Nucleus accumbens (tissue), 56 donors: Measurements from ENCODE around the gene SLC7A7.
A peak's percentile ranks its signal among the peaks of the same experiment; 100 is the strongest.
"Not testable (repeated sequence)": the region's sequence is repeated elsewhere in the genome, so short reads cannot be mapped to it uniquely, and the experiment has no call there.

ENCODE experiments used
- DNase-seq, 56 donors: peaks; one replicate each; lab custom pipeline; 2025; lab: John Stamatoyannopoulos, UW

Gene SLC7A7

DNA sequence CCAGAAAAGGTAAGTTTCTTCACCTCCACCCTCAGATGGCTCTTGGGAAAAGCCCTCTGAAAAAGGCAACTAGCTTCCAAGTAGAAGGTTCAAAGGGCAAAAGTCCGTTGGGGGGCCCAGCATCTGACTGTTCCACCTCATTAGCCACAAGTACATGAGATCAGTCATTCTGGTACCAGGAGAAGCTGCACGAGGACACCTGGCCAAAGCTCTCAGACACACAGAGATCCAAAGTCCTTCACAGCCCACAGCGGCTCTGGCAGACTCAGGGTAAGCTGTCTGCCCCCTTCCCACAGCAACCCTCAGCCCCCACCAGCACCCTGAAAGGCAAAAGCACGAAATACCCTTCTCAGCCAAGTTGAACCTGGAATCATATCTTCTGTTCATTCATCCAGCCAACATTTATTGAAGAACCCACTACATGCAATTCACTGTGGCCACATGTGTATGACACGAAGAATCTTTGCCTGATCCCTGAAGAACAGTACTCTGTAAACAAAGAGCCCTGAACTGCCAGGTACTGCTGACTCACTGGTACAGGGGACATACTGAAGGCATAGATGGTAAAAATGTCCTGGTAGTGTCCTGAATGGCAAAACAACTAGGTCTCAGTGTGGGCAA, 19.0 kb downstream of the SLC7A7 start:
- DNase-seq: no peak

DNA sequence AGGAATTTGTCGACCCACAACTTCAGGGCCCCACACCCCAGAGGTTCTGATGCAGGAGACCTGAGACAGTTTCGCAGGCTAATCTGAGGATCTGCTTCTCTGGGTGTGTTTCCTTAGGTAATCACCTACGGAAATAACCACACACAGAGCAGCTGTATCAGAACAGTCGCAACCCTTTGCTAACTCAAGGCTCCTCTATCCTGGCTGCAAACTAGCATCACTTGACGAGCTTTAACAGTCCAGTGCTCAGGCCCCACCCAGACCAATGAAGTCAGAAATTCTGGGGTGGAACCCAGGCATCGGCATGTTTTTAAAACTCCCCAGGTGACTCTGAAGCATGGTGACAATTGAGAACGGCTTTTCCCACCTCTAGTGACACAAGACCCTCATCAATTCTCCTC, 20.7 kb downstream of the SLC7A7 start:
- DNase-seq: no peak

DNA sequence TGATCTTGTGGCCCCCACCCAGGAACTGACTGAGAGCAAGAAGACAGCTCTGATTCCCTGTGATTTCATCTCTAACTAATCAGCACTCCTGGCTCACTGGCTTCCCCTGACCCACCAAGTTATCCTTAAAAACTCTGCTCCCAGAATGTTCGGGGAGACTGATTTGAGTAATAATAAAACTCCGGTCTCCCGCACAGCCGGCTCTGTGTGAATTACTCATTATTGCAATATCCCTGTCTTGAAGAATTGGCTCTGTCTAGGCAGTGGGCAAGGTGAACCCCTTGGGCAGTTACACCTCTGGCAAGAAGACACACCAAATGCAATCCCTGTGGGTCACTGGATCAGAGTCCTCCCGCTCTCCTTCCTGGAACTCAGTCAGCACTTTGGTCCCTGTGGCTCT, 21.3 kb downstream of the SLC7A7 start:
- no peak for DNase-seq

DNA sequence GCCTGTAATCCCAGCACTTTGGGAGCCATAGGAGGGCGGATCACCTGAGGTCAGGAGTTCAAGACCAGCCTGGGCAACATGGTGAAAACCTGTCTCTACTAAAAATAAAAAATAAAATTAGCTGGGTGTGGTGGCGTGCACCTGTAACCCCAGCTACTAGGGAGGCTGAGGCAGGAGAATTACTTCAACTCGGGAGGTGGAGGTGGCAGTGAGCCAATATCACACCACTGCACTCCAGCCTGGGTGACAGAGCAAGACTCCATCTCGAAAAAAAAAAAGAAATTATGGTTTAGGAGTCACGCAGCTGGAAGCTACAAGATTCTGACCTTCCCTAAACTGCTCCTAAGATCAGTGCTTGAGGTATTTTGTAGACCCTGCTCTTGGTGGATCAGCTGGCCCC, 21.7 kb downstream of the SLC7A7 start:
- not testable (repeated sequence) for DNase-seq

DNA sequence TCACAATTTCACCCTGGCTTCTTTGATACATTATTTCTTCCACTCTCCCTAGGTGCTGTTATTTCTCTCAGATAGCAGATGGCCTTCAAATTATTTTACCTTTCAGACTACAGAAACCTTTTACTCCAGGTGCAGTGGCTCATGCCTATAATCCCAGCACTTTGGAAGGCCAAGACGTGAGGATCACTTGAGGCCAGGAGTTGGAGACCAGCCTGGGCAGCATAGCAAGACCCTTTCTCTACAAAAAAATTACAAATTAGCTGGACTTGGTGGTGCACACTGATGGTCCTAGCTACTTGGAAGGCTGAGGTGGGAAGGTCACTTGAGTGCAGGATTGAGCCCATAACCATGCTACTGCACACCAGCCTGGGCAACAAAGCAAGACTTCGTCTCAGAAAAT, 23.1 kb downstream of the SLC7A7 start:
- DNase-seq: no peak

DNA sequence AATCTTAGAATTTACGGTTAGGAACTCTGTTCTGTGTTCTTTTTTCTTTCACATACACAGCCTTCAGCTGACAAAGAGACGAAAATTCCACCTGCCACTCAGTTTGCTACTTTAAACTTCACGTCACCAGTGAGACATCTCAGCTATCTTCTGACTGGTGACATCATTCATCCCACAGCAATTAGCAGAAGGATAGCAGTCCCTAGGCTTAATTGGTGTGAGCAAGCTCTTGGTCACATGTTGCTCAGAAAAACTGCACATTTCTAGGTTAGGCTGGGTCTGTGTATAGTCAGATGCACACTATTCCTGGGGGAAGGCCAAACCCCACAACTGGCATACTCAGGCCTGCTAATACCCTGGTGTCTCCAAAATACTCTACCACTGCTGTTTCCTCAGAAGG, 23.9 kb downstream of the SLC7A7 start:
- no peak for DNase-seq

DNA sequence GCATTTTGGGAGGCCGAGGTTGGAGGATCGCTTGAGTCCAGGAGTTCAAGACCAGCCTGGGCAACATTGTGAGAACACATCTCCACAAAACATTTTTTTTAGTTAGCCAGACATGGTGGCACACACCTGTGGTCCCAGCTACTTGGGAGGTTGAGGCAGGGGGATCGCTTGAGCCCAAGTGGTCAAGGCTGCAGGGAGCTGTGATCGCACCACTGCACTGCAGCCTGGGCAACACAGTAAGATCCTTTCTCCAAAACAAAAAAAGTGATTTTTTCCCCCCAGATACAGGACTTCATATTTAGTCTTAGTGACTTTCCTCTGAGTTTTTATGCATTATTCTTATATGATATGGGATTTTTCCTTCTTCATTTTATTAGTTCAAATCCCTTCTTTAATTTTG, 28.6 kb downstream of the SLC7A7 start:
- no peak for DNase-seq

DNA sequence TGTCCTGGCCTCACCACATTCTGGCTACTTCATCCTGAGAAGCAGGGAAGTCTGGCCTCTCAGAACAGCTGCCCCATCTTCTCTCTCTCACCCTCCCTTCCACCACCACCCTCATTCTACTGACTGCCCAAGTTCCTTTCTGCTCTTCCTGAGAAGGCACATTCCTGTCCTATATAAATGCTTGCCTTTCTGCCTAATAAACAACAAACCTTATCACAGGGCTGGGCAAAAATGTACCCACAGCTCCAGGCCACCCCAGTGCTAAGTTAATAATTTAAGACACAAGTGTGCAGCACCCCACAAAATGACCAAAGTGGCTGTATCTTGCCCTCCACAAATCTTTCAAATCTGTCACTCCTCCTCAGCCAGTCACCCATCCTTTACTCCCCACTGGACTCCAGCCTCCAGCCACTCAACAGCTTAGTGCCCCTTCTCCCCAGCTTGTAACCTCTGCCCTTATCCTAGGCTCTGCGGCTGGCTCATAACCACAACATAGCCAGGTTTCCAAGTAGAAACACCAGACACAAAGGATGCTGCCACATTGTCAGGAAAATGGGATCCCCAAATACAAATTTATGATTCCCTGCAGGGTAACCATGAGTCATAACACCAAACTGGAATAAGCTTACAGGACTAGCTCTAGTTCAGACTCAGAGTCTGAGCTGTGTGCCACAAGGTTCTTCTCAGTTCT, 33.8 kb downstream of the SLC7A7 start:
- no peak for DNase-seq

DNA sequence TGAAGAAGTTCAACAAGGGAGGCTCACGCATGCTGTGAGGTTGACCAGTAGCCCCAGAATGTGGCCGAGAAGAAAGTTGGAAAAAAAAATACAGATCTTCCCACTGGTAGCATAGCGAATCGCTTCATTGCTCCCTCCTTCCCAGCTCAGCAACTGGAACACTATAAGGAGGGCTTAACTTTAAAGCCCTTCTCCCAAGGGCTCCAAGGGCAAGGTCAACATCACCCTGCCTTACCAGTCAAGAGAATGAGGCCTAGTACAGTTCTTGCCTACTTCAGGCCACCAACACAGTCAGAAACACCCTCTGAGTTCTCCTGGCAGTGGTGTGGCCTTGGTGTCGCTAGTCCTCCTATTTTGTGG, 34.3 kb downstream of the SLC7A7 start:
- no peak for DNase-seq

DNA sequence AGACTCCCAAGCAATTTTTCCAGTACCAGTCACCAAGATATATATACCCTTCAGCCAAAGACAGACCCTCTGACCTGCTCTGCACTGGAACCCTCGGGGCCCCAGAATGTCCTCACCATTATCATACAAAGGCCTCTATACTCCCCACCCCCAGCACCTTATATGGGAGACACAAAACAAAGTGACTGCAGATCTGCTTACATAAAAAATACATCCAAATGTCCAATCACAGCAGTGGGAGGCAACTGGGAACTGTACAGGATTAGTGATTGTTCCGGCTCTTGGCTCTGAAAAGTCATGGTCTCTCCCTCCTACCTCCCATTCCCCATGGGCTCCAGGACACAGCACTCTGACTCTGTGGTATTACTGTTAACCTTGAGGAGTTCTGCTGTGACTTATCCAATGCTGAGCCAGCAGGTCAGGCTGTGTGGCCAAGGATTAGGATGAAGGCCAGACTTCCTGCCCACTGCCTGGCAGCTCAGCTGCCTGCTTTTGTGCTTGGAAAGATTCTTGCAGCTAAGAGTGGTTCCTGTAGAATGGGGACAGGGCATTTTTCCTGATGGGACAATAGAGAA, 35.0 kb downstream of the SLC7A7 start:
- peak in 1 of 56 donors; percentile 8 for DNase-seq

DNA sequence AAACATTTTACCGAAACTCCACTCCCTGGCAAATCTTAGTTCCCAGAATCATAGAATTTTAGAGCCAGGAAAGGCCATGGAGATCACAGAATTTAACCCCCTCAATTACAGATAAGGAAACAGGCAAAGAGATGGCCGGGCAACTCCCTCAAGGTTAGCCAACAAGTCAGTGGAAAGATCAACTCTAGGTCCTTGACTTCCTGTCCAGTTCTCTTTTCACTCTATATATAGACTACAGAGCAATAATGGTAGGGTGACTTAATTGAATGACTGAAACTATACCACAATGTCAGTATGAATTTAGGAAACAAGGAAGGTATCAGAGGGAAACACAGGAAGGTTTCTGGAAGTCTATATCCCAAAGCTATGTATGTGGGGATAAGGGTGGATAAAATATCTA, 37.2 kb downstream of the SLC7A7 start:
- no peak for DNase-seq

DNA sequence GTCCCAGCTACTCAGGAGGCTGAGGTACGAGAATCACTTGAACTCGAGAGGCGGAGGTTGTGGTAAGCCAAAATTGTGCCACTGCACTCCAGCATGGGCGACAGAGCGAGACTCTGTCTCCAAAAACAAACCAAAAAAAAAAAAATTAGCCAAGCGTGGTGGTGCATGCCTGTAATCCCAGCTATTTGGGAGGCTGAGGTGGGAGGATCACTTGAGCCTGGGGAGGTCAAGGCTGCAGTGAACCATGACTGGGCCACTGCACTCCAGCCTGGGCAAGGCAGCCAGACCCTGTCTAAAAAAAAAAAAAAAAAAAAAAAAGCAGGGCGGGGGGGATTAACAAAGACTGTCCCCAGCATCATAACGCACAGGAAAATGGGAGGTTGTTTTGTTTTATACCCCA, 38.4 kb downstream of the SLC7A7 start:
- not testable (repeated sequence) for DNase-seq

DNA sequence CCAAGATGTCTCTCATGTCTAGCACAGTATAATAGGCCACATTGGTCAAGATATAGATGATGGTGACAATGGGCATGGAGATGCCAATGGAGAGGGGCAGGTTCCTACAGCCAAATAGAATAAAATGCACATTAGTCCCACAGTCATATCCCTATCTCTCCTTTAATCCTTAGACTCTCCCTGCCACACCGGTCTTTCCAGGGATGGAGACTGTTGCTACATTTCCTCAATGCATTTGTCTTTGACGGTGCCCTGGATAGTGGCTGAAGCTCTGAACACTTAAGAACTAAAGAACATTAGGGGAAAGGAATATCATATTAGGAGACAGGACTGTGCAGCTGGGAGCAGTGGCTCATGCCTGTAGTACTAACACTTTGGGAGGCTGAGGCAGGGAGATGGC, 39.0 kb downstream of the SLC7A7 start:
- DNase-seq: no peak

DNA sequence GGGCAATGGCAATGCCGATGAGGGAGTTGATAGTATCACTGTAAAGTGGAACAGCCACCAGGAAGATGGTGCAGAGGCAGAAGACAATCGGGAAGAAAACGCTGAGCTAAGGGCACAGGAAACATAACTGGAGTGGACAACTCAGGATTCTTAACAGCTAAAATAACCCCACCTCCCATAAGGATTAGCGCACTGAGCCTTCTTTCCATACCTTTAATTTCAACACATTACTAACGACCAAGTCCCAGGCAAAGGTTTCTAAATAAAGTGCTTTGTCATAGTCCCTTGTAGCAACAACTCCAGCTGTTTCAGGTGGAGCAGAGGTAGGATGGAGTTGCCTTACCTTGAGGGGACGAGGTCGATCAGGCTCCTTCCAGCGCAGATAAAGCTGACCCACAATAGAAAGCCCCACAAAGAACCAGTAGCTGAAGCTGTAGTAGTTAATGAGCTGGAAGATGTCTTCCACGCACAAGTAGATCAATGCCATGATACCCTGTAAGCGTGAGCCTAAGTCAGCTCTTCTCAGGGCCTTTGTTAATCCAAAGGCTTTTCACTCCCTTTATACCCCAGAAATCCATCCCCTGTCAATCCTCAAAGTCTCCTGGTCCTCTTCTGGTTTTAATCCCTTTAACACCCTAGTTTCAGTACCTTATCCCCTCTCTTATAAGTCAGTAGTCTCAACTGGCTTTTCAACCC, 41.1 kb downstream of the SLC7A7 start:
- no peak for DNase-seq

DNA sequence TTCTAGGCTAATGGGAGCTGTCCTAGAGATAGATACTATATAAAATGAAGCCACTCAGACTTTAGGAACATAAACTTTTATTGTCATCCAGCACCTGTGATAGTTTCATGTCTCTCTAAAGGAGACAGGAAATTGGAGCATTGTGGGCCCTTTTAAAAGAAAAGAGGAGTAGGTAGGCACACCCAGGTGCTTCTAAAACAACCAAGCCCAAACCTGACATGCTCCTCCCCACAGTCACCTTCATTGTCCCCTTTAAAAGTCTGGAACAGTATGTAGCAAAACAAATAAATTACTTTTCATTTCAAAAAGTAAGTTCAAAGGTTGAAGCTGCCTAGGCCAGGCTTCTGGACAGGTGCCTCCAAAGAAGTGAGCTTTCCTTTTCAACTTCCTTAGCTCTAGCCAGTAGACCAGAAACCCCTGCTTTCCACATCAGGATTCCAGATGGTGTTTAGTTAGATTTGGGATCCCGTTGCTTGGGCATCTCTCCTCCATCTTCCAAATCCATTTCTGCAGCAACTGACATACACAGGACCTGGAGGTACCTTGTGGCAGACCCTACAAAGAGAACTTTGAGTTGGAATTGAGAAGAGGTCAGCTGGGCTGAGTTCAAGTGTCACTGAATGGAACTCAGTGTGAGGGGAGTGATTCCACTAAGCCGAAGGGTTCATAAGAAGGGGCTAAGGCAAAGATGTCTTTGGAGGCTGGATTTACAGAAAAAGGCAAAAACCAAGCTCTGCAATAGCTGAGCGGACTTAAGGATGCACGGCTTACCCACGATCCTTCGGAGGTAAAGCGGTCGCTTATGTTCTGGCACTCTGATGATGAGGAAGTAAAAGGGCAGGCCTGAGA, 41.8 kb downstream of the SLC7A7 start:
- DNase-seq: no peak

DNA sequence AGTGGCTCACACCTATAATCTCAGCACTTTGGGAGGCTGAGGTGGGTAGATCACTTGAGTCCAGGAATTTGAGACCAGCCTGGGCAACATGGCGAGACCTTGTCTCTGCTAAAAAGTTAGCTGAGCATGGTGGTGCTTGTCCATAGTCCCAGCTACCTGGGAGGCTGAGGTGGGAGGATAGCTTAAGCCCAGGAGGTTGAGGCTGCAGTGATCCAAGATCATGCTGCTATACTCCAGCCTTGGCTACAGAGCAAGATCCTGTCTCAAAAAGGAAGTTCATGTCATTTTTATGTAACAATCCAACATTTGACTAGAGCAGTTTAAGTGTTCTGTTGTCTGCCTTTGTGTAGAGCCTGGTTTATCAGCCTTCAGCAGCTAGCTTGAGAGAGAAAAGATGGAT, 42.5 kb downstream of the SLC7A7 start:
- no peak for DNase-seq

DNA sequence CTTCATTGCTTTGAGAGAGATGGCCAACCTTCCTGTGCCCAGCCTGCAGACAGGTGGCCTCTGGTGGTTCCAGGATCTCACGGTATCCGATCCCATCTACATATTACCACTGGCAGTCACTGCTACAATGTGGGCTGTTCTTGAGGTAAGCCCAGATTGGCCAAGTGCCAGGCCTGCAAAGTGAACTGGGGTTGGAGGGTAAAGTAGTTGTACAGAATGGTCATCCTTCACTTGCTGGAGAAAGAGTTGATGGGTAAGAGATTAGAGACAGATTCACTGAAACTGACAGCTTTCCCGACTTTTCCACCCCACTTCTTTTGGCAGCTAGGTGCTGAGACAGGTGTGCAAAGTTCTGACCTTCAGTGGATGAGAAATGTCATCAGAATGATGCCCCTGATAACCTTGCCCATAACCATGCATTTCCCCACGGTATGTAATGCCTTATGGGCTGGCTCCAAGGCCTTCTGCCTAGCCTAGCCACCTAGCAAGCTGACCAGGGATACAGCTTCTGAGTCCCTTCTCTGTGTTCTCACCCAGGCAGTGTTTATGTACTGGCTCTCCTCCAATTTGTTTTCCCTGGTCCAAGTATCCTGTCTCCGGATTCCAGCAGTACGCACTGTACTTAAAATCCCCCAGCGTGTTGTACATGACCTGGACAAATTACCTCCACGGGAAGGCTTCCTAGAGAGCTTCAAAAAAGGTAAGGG, 44.6 kb downstream of the SLC7A7 start:
- DNase-seq: no peak

DNA sequence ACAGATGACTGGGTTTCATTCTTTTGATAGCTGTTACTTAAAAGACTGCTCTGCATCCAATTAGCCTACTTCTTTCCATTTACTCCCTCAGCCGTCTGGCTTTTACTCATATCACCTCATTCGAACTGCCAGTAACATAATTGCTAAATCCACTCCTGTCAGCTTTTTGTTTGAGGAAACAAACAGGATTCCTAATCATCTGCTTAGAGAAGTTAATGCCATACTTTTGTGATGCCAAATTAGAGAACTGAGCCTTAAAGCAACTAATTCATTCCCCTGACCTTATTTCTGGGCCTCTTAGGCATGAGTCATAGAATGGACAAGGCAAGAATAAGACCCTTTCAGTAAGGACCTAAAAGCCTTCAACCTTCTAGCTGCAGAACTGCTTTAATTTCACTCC, 45.9 kb downstream of the SLC7A7 start:
- no peak for DNase-seq

DNA sequence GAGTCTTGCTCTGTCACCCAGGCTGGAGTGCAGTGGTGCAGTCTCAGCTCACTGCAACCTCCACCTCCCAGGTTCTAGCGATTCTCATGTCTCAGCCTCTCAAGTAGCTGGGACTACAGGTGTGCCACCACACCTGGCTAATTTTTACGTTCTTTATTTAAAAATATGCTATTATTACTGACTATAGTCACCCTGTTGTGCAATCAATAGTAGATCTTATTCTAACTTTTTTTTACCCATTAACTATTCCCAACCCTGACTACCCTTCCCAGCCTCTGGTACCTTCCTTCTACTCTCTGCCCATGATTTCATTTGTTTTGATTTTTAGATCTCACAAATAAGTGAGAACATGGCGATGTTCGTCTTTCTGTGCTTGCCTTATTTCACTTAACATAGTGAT, 46.3 kb downstream of the SLC7A7 start:
- no peak for DNase-seq

DNA sequence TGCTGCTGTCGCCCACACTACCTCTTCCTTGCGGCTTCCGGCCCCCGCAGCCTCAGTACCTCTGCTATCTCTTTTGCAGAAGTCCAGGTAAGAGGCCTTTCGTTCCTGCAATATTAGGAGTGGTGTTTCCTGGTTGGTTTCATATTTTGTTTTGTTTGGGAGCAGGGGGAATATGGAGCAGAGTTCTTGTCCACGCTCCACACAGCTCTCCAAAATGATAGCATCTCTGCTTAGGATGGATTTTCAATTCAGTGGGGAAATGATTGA, 48.0 kb downstream of the SLC7A7 start:
- no peak for DNase-seq
